Measurements from ENCODE around the gene TLK1. TPM values are rescaled to one million over a fixed set of nuclear protein-coding genes. Genes with fewer than 3 reads are reported as not detected.

TLK1 gene
- total RNA-seq, 1 experiment from 2014 or later, result 10.1 TPM

GRCh38 chr2:170950221-170950761 lies 210.4 kb downstream of the TLK1 start:
- TF ChIP-seq EZH2 (IDR thresholded peaks at IDR 0.05; ENCODE audit: low read length, unreplicated experiment), result no peak
- no peak for TF ChIP-seq EZH2phosphoT487 (IDR thresholded peaks at IDR 0.05; ENCODE audit: borderline replicate concordance, low read length)
- TF ChIP-seq CTCF (conservative IDR thresholded peaks at IDR 0.05; ENCODE audit: low read depth, low read length), result no peak
- Histone ChIP-seq H3F3A (ENCODE audit: low read length, unreplicated experiment) (peaks cover 3% of the 10 kb centered on the region), H2AFZ (ENCODE audit: low read length) (no peak overlapping the region), H3K79me2 (ENCODE audit: low read length) (peaks cover 36% of the 10 kb centered on the region), H3K27me3 (ENCODE audit: low read length) (no peaks in the 10 kb centered on the region), H3K4me1 (ENCODE audit: insufficient read depth, low read length) (no peaks in the 10 kb centered on the region), H3K9me2 (replicated peaks; ENCODE audit: low read length) (no peaks in the 10 kb centered on the region), H3K9me3 (ENCODE audit: low read length) (no peaks in the 10 kb centered on the region), H3K4me2 (ENCODE audit: low read length) (no peak overlapping the region), H3K9ac (ENCODE audit: low read length) (no peak overlapping the region), H4K20me1 (ENCODE audit: low read length) (peaks cover 21% of the 10 kb centered on the region), H3K36me3 (ENCODE audit: low read depth, low read length) (peaks cover 60% of the 10 kb centered on the region), H3K4me3 (ENCODE audit: low read length) (no peak overlapping the region), H3K27ac (ENCODE audit: low read length) (no peak overlapping the region)
- CTCF ChIA-PET, result no interaction called here
- DNase-seq, result no peak
- POLR2A ChIA-PET (ENCODE audit: unreplicated experiment), result no interaction called here
- no peak for ATAC-seq
- no TSS peak for BruUV-seq (replicated peaks)
- intact Hi-C loops (cut with micrococcal nuclease), result no loop called here

- ATAC-seq (no peak), DNase-seq (no peak)
- no peak overlapping the region for H3K9ac ChIP-seq (ENCODE audit: low read length)
- intact Hi-C loops (cut with micrococcal nuclease), result no loop called here
- CTCF ChIA-PET, result no interaction called here
- H3K36me3 ChIP-seq (ENCODE audit: low read depth, low read length), result peaks cover 51% of the 10 kb centered on the region
- no peaks in the 10 kb centered on the region for H3K9me2 ChIP-seq (replicated peaks; ENCODE audit: low read length)
- H3K4me1 ChIP-seq (ENCODE audit: insufficient read depth, low read length), result no peaks in the 10 kb centered on the region
- H3K4me2 ChIP-seq (ENCODE audit: low read length), result no peak overlapping the region
- no peak overlapping the region for H3K27ac ChIP-seq (ENCODE audit: low read length)
- H3K9me3 ChIP-seq (ENCODE audit: low read length), result no peaks in the 10 kb centered on the region
- no peak overlapping the region for H2AFZ ChIP-seq (ENCODE audit: low read length)
- BruUV-seq (replicated peaks), result no TSS peak
- POLR2A ChIA-PET (ENCODE audit: unreplicated experiment), result no interaction called here
- TF ChIP-seq EZH2phosphoT487 (IDR thresholded peaks at IDR 0.05; ENCODE audit: borderline replicate concordance, low read length) (no peak), CTCF (conservative IDR thresholded peaks at IDR 0.05; ENCODE audit: low read depth, low read length) (no peak), EZH2 (IDR thresholded peaks at IDR 0.05; ENCODE audit: low read length, unreplicated experiment) (no peak)
- H3K27me3 ChIP-seq (ENCODE audit: low read length), result no peaks in the 10 kb centered on the region
- H3K4me3 ChIP-seq (ENCODE audit: low read length), result no peak overlapping the region
- H3F3A ChIP-seq (ENCODE audit: low read length, unreplicated experiment), result peaks cover 3% of the 10 kb centered on the region
- H4K20me1 ChIP-seq (ENCODE audit: low read length), result peaks cover 29% of the 10 kb centered on the region
- peaks cover 44% of the 10 kb centered on the region for H3K79me2 ChIP-seq (ENCODE audit: low read length)
These were observed 211.3 kb downstream of the TLK1 start for GRCh38 chr2:170949415-170949814.

- DNase-seq, result no peak
- POLR2A ChIA-PET (ENCODE audit: unreplicated experiment), result no interaction called here
These were observed 216.1 kb downstream of the TLK1 start for GRCh38 chr2:170944545-170944944.

More at GRCh38 chr2:170944545-170944944, 216.1 kb downstream of the TLK1 start:
- Histone ChIP-seq H3K9me3 (ENCODE audit: low read length) (no peaks in the 10 kb centered on the region), H3K9me2 (replicated peaks; ENCODE audit: low read length) (no peaks in the 10 kb centered on the region), H3K36me3 (ENCODE audit: low read depth, low read length) (peaks cover 9% of the 10 kb centered on the region; the same call in 1 of the 2 replicates), H3K4me2 (ENCODE audit: low read length) (no peak overlapping the region), H3K27me3 (ENCODE audit: low read length) (no peaks in the 10 kb centered on the region), H2AFZ (ENCODE audit: low read length) (no peak overlapping the region), H3K79me2 (ENCODE audit: low read length) (peaks cover 93% of the 10 kb centered on the region), H3K4me3 (ENCODE audit: low read length) (no peak overlapping the region), H4K20me1 (ENCODE audit: low read length) (peaks cover 60% of the 10 kb centered on the region), H3K4me1 (ENCODE audit: insufficient read depth, low read length) (no peaks in the 10 kb centered on the region), H3K9ac (ENCODE audit: low read length) (no peak overlapping the region), H3F3A (ENCODE audit: low read length, unreplicated experiment) (peaks cover 3% of the 10 kb centered on the region), H3K27ac (ENCODE audit: low read length) (no peak overlapping the region)
- TF ChIP-seq CTCF (conservative IDR thresholded peaks at IDR 0.05; ENCODE audit: low read depth, low read length), result no peak
- TF ChIP-seq EZH2 (IDR thresholded peaks at IDR 0.05; ENCODE audit: low read length, unreplicated experiment), result no peak
- TF ChIP-seq EZH2phosphoT487 (IDR thresholded peaks at IDR 0.05; ENCODE audit: borderline replicate concordance, low read length), result no peak
- CTCF ChIA-PET, result no interaction called here
- intact Hi-C loops (cut with micrococcal nuclease), result no loop called here
- no TSS peak for BruUV-seq (replicated peaks)
- ATAC-seq, result no peak
